Measurements from ENCODE around the gene DLGAP3. TPM values are rescaled to one million over a fixed set of nuclear protein-coding genes. Genes with fewer than 3 reads are reported as not detected.
A peak's percentile ranks its signal among the peaks of the same experiment; 100 is the strongest.
"Not testable (repeated sequence)": the region's sequence is repeated elsewhere in the genome, so short reads cannot be mapped to it uniquely, and the experiment has no call there.

The DLGAP3 gene, protein sequence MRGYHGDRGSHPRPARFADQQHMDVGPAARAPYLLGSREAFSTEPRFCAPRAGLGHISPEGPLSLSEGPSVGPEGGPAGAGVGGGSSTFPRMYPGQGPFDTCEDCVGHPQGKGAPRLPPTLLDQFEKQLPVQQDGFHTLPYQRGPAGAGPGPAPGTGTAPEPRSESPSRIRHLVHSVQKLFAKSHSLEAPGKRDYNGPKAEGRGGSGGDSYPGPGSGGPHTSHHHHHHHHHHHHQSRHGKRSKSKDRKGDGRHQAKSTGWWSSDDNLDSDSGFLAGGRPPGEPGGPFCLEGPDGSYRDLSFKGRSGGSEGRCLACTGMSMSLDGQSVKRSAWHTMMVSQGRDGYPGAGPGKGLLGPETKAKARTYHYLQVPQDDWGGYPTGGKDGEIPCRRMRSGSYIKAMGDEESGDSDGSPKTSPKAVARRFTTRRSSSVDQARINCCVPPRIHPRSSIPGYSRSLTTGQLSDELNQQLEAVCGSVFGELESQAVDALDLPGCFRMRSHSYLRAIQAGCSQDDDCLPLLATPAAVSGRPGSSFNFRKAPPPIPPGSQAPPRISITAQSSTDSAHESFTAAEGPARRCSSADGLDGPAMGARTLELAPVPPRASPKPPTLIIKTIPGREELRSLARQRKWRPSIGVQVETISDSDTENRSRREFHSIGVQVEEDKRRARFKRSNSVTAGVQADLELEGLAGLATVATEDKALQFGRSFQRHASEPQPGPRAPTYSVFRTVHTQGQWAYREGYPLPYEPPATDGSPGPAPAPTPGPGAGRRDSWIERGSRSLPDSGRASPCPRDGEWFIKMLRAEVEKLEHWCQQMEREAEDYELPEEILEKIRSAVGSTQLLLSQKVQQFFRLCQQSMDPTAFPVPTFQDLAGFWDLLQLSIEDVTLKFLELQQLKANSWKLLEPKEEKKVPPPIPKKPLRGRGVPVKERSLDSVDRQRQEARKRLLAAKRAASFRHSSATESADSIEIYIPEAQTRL
- total RNA-seq = not detected

DNA sequence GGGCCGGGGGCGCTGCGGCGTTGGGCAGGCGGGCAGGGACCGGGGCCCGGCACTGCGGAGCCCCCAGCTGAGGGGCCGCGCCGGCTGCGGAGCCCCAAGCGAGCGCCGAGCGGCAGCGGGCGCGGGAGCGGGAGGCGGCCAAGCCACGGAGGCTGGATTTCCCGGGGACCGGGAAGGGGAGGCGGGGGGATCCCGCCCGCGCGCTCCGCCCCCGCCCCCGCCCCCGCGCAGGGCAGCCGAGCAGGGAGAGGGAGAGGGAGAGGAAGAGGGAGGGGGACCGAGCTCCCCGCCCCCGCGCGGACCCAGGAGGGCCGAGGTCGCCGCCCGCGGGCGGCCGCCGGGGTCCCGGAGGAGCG, at the start of gene DLGAP3:
TSS of gene DLGAP3 (minus strand) at position 154 of the 356 bp plus-strand sequence. CDS start 24,267 bp downstream, outside the sequence.
- peak; percentile 11 for DNase-seq

DNA sequence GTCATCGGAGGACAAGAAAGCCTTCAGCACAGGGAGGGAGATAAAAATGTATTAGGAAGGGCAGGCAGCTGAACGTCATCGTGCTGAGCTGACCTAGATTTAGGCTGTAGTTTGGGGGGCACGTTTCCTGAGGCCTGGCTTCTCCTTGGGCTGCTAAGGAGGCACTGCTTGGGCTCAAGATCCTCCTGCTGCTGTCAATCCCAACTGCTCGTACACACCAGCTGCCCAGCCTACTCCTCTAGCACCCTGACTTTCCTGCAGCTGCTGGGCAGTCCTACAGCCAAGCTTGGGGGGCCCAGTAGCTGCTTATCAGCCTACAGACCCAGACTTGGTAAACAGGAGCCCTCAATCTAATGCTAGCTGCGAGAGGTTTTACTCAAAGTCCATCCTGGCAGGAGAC, 49.5 kb upstream of the DLGAP3 start:
- DNase-seq = peak; percentile 91

DNA sequence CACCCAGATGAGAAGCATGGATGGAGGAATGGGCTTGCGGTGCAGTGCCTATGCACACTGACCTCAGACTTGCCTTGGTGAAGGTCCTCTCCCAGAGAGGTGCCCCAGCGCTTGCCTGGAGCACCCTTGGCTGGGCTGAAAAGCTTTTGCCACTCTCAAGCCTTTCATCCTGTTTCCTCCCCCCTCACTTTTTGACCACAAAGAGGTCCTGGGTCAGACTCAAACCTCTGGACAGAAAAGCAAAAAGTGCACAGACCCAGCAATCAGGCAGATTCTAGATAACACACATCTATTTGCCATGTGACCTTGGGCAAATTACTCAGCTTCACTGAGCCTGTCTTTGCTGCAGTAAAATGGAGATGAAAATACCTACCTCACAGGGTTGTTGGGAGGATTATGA, 48.4 kb upstream of the DLGAP3 start:
- no peak for DNase-seq

- no peak for DNase-seq
These were observed 47.7 kb upstream of the DLGAP3 start for GRCh38 chr1:34977210-34977471.

- no peak for DNase-seq
These were observed 47.1 kb upstream of the DLGAP3 start for GRCh38 chr1:34976384-34977209.

DNA sequence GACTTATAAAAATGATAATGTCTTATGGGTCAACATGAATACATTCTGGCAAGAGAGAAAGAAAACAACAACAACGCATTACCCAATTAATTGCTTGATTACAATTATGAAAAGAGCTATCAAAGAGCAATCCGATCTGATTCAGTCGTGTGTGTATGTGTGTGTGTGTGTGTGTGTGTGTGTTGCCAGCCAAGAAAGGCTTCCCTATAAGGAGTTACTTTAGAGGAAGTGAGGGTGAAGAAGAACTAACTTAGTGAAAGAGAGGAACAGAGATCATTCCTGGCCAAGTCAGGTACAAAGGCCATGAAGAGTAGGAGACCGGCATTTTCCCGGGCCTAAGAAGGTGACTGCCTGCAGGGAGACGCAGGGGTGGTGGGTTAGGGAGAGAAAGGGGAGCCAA, 46.3 kb upstream of the DLGAP3 start:
- no peak for DNase-seq

- DNase-seq = no peak
These were observed 45.9 kb upstream of the DLGAP3 start for GRCh38 chr1:34975338-34975737.

DNA sequence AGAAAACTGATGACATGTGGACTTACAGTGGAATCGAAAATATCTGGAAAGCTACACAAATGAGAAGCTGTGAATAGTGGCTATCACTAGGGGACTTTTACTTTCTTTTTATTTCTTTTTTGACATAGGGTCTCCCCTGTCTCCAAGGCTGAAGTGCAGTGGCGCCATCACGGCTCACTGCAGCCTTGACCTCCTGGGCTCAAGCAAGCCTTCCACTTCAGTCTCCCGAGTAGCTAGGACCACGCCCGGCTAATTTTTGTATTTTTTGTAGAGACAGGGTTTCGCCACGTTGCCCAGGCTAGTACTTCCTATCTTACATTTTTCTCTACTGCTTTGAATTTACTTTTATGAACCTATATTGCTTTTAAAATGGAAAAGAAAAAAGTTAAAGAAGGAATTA, 45.2 kb upstream of the DLGAP3 start:
- DNase-seq = no peak

DNA sequence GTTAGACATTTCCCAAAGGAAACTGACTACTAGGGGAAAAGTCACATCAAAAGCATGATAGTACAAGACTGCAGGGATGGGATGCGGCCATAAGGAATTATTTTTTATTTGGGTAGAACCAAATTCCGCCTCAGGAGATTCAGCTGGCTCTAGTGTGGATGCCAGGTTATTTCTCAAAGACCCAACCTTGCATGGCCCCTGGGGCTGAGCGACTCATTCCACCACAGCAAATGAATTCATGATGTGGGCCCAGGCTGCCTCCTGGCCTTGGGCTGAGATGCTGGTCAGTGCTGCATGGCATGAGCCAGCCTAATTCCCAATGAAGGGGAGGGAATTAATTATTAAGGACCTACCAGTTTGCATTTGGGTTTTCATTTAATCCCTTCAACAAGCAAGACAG, 43.9 kb upstream of the DLGAP3 start:
- no peak for DNase-seq

- DNase-seq = no peak
These were observed 41.4 kb upstream of the DLGAP3 start for GRCh38 chr1:34970829-34971228.

DNA sequence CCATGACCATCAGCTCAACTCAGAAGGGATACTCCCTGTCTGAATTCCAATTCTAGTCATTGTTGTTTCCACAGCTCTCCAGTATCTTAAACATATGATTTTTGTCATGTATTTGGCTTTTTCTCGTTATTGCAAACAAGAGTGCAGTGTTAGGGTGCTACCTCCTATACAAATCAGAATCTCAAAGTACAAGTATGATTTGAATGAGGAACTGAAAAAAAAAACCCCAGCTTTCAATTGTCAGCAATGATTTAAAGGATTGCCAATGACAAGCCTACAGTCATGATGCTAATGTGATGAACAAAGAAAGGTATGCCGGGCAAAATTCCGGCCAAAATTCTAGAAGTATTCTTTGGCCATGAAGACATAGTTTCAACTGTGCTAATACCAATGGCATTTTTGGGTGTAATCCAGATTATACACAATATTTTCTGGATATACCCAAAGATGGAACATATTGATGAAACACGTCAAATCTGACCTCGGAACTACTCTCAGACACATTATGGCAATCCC, 40.8 kb upstream of the DLGAP3 start:
- no peak for DNase-seq

DNA sequence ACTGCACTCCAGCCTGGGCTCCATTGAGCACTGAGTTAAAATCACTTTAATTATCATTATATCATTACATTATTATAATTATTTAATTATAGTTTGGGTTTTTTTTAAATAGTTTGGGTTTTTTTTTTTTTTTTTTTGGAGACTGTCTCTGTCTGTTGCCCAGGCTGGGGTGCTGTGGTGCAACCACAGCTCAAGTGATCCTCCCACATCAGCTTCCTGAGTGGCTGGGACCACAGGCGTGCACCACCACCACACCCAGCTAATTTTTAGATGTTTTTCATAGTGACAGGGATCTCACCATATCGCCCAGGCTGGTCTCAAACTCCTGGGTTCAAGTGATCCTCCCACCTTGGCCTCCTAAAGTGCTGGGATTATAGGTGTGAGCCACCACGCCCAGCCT, 38.8 kb upstream of the DLGAP3 start:
- DNase-seq = not testable (repeated sequence)

DNA sequence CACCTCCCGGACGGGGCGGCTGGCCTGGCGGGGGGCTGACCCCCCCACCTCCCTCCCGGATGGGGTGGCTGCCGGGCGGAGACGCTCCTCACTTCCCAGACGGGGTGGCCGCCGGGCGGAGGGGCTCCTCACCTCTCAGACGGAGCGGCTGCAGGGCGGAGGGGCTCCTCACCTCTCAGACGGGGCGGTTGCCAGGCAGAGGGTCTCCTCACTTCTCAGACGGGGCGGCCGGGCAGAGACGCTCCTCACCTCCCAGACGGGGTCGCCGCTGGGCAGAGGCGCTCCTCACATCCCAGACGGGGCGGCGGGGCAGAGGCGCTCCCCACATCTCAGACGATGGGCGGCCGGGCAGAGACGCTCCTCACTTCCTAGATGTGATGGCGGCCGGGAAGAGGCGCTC, 38.2 kb upstream of the DLGAP3 start:
- not testable (repeated sequence) for DNase-seq

DNA sequence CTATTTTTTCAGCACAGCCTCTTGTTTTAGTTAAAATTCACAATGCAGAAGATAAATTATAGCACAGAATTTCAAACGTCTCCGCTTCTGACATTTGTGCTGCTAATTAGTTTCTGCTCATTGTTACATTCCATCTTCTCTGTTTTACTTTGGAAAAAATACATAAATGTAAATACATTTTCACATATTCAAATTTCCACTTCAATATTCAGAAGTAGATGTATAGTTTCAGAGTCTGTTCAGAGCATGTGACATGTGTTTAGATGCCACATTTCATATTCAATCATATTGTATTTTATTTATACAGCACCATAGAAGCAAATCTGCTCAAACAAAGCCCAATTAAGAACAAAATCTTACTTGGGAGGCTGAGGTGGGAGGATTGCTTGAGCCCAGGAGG, 36.1 kb upstream of the DLGAP3 start:
- no peak for DNase-seq

DNA sequence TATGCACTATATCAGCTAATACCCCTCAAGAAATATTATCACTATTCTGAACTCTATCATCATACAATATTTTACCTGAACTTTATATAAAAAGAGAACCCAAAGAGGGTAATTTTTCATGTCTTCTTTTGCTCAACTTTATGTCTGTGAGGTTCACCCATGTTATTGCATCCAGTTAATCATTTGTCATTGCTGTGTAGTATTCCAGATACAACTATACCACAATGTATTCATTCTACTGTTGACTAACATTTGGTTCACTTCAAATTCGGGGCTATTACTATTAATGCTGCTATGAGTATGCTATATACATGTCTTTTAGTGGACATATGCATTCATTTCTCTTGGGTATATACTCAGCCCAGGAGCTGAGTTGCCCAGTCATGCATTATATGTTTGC, 21.0 kb upstream of the DLGAP3 start:
- no peak for DNase-seq

GRCh38 chr1:34948739-34949138, 19.3 kb upstream of the DLGAP3 start:
- DNase-seq = not testable (repeated sequence)

DNA sequence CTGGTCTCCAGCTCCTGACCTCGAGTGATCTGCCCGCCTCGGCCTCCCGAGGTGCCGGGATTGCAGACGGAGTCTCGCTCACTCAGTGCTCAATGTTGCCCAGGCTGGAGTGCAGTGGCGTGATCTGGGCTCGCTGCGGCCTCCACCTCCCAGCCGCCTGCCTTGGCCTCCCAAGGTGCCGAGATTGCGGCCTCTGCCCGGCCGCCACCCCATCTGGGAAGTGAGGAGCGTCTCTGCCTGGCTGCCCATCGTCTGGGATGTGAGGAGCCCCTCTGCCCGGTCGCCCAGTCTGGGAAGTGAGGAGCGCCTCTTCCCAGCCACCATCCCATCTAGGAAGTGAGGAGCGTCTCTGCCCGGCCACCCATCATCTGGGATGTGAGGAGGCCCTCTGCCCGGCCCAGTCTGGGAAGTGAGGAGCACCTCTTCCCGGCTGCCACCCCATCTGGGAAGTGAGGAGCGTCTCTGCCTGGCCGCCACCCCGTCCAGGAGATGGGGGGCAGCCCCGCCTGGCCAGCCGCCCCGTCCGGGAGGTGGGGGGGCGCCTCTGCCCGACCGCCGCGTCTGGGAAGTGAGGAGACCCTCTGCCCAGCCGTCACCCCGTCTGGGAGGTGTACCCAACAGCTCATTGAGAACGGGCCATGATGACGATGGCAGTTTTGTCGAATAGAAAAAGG, 18.3 kb upstream of the DLGAP3 start:
- DNase-seq = not testable (repeated sequence)

DNA sequence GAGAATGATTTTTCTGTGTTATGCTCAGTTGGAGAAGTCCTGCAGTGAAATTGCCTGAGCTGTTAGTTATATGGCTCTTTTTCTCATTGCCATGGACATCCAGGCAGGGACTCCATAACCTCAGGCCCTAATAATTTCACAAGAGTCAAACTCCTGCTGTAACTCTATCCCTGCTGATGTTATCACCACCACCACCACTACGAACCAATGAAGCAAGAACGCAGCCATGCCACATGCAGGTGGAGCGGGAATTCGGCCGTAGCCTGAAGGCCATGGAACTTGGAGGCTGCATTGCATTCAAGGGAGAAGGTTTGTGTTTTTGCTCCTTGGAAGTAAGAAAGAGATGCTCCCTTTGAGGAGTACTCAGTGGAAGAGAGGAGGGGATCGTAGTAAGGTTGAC, 16.8 kb upstream of the DLGAP3 start:
- no peak for DNase-seq

- not testable (repeated sequence) for DNase-seq
These were observed 12.3 kb upstream of the DLGAP3 start for GRCh38 chr1:34941798-34942197.

DNA sequence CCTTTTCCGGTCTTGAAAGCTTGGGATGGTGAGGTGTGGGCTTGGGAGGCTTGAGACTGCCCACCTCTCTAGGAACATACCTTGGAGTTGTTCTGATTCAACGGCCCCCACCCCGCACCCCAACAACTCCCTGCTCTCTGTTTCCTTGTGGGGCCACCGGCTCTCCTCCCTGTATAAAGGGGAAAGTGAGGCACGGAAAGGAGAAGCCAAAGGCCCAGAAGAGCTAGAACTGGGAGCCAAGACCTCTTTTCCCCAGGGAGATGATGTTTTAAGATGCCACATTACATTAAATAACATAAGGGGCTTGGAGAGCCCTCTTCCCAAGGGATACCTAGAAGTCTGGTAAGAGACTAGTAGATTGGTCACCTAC, 1.2 kb upstream of the DLGAP3 start:
- DNase-seq = no peak

DNA sequence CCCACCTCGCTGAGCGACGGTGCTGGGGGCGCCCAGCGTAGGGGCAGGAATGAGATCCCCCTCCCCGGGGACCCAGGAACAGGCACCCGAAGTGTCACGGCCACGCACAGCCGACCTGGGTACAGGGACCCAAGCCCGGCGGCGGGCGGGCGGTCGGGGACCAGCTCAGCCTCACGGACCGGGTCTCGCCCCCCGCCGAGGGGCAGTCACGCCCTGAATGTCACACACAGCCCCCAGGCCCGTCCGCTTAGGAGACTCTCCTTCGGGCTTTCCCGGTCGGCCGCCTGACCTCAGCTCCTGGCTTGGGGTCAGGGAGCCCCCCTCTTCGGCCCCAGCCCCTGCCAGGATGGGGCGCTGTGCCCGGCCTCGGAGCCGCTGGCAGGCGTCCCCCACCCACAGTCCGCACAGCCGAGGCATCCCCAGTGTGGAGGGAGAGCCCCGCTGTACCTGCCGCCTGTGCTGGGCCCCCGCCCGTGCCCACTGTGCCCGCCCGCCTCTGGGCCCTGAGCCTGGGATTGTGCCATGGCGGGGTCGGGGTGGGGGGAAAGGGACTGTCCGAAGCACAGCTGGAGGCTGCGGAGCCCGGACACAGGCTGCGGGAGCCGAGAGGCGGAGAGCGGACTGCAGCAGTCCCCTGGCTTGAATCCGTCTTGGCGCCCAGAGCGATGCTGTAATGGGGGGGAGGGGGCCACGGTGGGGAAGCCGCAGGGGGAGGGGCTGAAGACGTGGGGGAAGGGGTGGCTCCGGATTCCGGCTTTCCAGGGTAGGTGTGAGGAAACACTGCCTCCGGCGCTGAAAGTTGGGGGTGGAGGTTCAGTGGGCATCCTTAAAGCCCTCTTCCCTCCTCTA, 627 bp upstream of the DLGAP3 start:
- no peak for DNase-seq

All from tongue (tissue), 2 donors.